Glomerular visceral epithelial cell (primary cell): ENCODE measurements around the gene PBRM1.
"Not testable (repeated sequence)": the region's sequence is repeated elsewhere in the genome, so short reads cannot be mapped to it uniquely, and the experiment has no call there.

Experiments used
- DNase-seq: peaks from one replicate; pipeline ENCODE4 v3.0.0-alpha.2; 2016; ENCODE audit errors: extremely low spot score

PBRM1 gene

GRCh38 chr3:52704611-52705437 is 19.1 kb upstream of the PBRM1 start:
- peak; percentile 32 for DNase-seq

- DNase-seq: no peak
Measured at GRCh38 chr3:52703341-52703740, 17.6 kb upstream of the PBRM1 start.

DNA sequence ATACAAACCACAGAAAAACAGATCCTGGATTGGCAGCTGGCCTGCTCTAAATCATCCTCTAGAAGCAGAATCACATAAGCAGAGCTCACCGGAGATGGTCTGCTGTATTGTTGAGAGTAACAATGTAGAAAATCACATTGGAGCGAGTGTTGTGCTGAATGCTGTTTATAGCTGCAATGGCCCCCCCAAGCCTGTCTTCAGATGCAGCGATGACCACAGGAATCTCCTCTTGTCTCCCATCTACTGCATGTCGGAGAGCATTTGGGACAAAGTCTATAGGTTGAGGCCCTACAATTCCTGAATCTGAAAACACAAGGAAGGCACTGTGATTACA is 11.9 kb upstream of the PBRM1 start:
- no peak for DNase-seq

GRCh38 chr3:52696830-52697631 is 11.3 kb upstream of the PBRM1 start:
- DNase-seq: no peak

DNA sequence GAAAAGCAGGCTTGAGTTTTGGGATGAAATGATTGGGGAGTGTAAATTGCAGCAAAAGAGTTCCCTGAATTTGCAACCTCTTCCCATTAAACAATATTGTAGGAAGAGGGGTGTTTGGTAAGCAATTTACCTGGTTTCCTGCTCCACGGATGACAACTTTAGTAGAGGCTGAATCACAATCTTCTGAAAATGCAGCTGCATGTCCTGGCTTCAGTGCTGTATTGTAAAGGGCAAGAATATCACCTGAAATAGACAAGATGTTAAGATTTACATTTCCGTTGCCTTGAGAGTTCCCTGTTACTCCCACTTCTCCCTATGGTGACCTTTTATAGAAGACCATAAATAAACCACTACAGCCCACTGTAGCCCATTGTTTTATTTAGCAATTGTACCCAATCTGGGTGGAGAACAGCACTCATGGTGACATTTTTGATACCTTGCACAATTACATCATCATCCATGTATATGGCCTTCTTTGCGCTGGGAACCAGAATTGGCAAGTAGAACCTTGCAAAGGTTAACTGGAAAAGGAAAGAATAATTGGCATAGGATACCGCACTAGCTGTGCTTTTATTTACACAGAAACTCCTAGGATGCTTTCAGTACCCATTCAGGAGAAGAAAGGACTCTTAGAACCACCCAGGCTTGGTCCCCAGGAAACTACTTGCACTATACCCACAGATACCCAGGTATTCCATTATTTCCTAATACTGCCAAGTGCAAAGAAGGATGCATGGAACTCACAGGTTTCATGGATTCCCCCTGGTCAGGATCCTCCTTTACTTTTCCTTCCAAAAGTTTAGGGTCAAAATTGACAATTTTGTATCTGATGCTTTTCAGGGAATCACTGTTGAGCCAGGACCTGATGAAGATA is 10.3 kb upstream of the PBRM1 start:
- no peak for DNase-seq

DNA sequence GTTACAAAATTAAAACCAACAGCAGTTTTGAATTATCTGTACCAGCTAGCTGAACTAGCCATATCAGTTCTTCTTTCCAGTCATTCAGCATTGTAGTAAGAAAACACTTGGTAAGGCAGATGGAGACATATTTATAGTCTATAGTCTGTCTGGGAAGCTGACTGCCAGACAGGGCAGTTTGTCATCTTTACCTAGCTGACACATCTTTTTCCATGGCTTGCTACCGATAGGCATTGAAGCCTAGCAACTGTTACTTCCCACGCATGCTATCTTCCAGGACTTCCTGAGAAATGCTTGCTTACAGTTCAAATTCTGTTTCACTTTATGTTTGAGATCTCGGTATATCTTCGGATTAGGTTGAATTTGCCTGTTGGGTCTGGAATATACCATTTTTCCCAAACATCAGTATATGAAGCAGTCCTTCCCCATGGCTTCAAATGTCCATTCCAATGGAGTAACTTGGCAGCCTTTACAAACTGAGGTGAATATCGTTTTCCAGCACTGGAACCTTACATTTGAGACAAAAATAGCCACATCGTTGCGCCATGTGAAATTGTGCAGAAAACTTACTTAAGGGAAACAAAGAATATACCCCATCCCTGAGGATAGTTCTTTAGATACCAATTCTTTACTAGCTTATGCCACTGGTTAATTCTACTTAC is 8.9 kb upstream of the PBRM1 start:
- no peak for DNase-seq

- no peak for DNase-seq
Measured at GRCh38 chr3:52693071-52693470, 7.4 kb upstream of the PBRM1 start.

GRCh38 chr3:52690560-52690959 is 4.8 kb upstream of the PBRM1 start:
- DNase-seq: no peak

GRCh38 chr3:52689151-52689550 is 3.4 kb upstream of the PBRM1 start:
- DNase-seq: no peak

GRCh38 chr3:52688266-52688665 is 2.6 kb upstream of the PBRM1 start:
- no peak for DNase-seq

DNA sequence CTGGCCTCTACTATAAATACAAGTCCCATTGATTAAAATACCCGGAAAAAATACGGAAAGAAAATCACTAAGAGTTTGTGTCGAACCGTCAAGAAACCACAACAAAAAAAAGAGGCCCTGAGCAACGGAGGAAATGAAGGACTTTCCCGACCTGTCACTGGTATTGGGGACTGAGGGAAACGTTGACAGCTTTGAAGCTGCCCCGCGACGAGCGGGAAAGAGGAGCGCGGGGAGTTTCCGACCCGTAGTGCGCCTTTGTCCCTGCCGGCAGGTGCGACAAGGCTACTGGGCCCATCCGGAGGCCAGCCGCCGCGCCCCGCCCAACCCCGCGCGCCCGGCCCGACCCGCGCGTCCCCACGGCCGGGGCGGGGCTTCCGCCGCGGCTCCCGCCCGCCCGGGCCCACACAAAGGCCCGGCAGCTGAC is 416 bp downstream of the PBRM1 start:
- DNase-seq: peak; percentile 85

DNA sequence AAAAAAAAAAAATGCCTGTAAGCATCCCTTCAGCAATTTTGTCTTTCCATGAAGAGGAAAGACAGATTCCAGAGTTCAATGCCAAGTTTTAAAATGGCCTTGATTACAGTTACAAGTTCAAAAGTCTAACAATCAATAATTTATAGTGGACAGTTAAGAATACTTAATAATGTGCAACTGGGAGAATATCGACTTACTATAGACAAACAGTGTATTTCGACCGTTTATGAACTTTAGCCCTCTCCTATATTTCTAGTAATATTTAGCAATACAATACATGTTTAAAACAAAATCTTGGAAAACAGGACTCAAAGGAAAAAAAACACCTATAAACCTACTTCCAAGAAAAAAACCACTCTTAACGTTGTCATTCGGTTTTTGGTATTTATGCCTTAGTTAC is 1.5 kb downstream of the PBRM1 start:
- no peak for DNase-seq

DNA sequence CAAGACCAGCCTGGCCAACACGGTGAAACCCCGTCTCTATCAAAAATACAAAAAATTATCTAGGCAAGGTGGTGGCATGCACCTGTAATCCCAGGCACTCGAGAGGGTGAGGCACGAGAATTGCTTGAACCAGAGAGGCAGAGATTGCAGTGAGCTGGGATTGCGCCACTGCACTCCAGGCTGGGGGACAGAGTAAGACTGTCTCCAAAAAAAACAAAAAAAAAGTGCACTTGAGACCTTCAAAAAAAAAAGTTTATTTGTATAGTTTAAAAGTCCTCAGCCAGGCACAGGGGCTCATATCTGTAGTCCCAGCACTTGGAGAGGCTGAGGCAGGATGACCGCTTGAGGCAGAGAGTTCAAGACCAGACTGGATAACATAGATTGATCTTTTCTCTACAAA is 2.1 kb downstream of the PBRM1 start:
- DNase-seq: no peak

- DNase-seq: peak; percentile 56
Measured at GRCh38 chr3:52682016-52682415, 3.7 kb downstream of the PBRM1 start.

DNA sequence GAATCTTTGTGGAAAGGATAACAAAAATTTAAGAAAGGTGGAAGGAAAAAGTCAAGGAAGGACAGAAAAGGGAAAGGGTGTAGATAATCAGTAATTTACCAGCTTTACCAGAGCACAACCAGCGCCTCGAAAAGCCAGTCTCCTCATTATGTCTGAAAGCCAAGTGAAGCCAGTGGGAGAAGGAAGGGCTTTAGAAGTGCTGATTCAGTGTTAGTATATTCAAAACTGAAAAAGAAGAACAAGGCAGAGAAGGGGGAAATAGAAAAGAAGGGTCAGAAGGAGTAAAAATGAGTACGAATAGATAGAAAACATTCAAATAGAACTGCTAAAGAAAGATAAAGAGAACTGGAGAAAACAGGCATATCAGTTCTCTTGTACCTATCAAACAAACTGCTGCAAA is 4.1 kb downstream of the PBRM1 start:
- DNase-seq: no peak

GRCh38 chr3:52679811-52680210 is 5.9 kb downstream of the PBRM1 start:
- DNase-seq: no peak

DNA sequence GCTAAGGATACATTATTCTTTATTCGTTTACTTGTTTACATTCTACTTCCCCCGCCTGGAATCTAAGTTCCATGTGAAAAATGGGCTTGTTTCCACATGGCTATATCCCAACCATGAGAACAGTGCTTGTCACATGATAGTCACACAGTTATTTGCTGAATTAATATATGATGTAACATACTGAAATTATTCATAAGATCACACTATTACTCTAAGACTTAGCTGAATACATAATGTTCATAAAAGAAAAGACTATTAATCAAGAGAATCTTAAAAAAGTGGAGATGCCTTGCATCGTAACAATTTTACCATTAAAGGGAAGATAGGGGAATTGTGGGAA is 6.5 kb downstream of the PBRM1 start:
- no peak for DNase-seq

DNA sequence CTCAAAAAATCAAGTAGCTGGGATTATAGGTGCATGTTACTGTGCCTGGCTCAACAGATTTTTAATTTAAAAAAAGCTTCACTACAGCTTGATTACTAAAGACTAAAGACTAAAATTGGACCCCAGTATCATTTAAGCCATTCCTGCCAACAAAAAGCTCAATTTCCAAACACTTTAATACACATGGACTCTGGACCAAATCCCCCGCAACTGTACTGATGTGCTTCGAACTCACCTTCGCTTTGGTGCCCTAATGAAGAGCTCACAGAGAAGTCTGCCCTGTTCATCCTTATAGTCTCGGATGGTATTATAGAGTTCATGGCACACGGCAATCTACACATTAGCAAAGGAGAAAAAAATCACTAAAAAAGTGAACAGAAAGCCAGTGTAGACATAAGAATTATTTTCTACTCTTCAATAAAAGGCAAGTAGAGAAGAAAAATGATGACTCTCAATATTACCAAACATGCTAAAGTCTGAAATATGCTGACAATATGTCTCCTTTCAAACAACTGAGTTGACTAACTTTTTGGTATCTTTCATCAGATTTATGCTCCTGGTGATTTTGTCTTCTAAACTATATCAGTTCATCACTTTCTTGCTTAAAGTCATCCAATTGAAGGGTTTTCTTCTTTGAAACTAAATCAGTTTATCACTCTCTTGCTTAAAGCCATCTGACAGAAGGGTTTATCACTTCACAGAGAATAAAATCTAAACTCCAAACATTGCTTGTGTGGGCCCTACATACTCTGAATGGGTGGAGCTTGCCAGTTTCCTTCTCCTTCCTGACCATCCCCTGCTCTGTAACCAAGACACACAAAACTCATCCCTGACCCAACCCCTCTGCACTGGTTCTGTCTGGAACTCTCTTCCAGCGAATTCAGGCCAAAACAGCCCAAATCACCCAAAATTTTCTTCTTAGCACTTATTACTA is 7.2 kb downstream of the PBRM1 start:
- DNase-seq: no peak

DNA sequence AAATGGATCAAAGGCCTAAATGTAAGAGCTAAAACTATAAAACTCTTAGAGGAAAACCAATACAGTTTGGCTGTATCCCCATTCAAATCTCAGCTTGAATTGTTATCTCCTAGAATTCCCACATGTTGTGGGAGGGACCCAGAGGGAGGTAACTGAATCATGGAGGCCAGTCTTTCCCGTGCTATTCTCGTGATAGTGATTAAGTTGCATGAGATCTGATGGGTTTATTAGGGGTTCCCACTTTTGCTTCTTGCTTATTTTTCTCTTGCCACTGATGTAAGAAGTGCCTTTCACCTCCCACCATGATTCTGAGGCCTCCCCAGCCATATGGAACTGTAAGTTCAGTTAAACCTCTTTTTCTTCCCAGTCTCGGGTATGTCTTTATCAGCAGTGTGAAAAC is 9.5 kb downstream of the PBRM1 start:
- not testable (repeated sequence) for DNase-seq

DNA sequence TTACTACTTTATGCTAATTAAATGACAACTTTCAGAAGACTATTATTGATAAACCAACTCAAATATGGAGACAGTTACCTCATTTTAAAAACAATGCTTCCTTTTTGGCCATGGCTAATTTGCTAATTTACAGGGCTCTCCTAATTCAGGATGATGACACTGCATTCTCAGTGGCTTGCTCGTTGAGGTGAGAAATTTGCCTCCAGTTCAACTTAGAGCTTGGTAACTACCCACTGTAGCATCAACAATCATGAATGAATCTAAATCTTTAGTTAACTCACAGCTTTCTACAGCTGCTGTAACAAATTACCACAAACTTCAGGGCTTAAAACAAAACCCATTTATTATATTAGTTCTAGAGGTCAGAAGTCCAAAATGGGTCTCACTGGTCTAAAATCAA is 14.0 kb downstream of the PBRM1 start:
- peak; percentile 38 for DNase-seq
